HG02884 (cell line): ENCODE data around the gene NT5E.

Experiments
- ATAC-seq: cut with Tn5 transposase; IDR thresholded peaks from one replicate; pipeline ENCODE4 v1.9.1; 2021; ENCODE audit warnings: mild to moderate bottlenecking, moderate library complexity; ENCODE audit not compliant: unreplicated experiment

NT5E gene

GRCh38 chr6:85421181-85421580 is 28.7 kb upstream of the NT5E start:
- ATAC-seq, result no peak

GRCh38 chr6:85421972-85422371 is 27.9 kb upstream of the NT5E start:
- ATAC-seq, result no peak

GRCh38 chr6:85422996-85423395 is 26.9 kb upstream of the NT5E start:
- ATAC-seq, result no peak

- ATAC-seq, result no peak
Observed at GRCh38 chr6:85424981-85425380, 24.9 kb upstream of the NT5E start.

- no peak for ATAC-seq
Observed at GRCh38 chr6:85425997-85426396, 23.9 kb upstream of the NT5E start.

GRCh38 chr6:85428486-85428885 is 21.4 kb upstream of the NT5E start:
- ATAC-seq, result no peak

- ATAC-seq, result no peak
Observed at GRCh38 chr6:85429346-85429745, 20.5 kb upstream of the NT5E start.

GRCh38 chr6:85431271-85431670 is 18.6 kb upstream of the NT5E start:
- no peak for ATAC-seq

GRCh38 chr6:85432554-85432953 is 17.3 kb upstream of the NT5E start:
- ATAC-seq, result no peak

- no peak for ATAC-seq
Observed at GRCh38 chr6:85435851-85436250, 14.0 kb upstream of the NT5E start.

GRCh38 chr6:85436411-85436810 is 13.5 kb upstream of the NT5E start:
- ATAC-seq, result no peak

GRCh38 chr6:85436939-85437495 is 12.9 kb upstream of the NT5E start:
- no peak for ATAC-seq

GRCh38 chr6:85443349-85444117 is 6.3 kb upstream of the NT5E start:
- ATAC-seq, result no peak

GRCh38 chr6:85449388-85449817 is 480 bp upstream of the NT5E start:
- ATAC-seq, result peak; percentile 70

GRCh38 chr6:85451565-85452306 is 1.9 kb downstream of the NT5E start:
- no peak for ATAC-seq

- ATAC-seq, result no peak
Observed at GRCh38 chr6:85452441-85452881, 2.6 kb downstream of the NT5E start.

- no peak for ATAC-seq
Observed at GRCh38 chr6:85453052-85453451, 3.2 kb downstream of the NT5E start.

- ATAC-seq, result no peak
Observed at GRCh38 chr6:85453490-85453889, 3.6 kb downstream of the NT5E start.

GRCh38 chr6:85455471-85456026 is 5.7 kb downstream of the NT5E start:
- no peak for ATAC-seq

- no peak for ATAC-seq
Observed at GRCh38 chr6:85456782-85457181, 6.9 kb downstream of the NT5E start.

- no peak for ATAC-seq
Observed at GRCh38 chr6:85458184-85458583, 8.3 kb downstream of the NT5E start.

- ATAC-seq, result no peak
Observed at GRCh38 chr6:85458782-85459181, 8.9 kb downstream of the NT5E start.
